HL-60 (cell line): ENCODE measurements around the gene CDC25A.

Source experiments
- DNase-seq, 2 experiments: peaks; one replicate each; pipeline ENCODE4 v3.0.0-alpha.2; 2010 to 2020; ENCODE audit warnings: low read depth in 1 of 2, low spot score in 1 of 2
- H3K27ac ChIP-seq: fragments of 250-450 bp; sonication (Bioruptor Pico); replicated peaks from 2 replicates; pipeline ENCODE4 v1.5.1; 2020; ENCODE audit warnings: mild to moderate bottlenecking, moderate library complexity
- H3K27me3 ChIP-seq: fragments of 250-450 bp; sonication (Bioruptor Pico); 2 replicates; pipeline ENCODE4 v1.5.1; 2021; ENCODE audit warnings: mild to moderate bottlenecking, moderate library complexity; ENCODE audit not compliant: insufficient read depth, poor library complexity, severe bottlenecking
- H3K4me3 ChIP-seq: replicated peaks from 2 replicates; pipeline ENCODE4 v1.5.1; 2011; ENCODE audit warnings: mild to moderate bottlenecking, control low read depth, low read length; ENCODE audit not compliant: insufficient read depth
- CTCF ChIP-seq: IDR thresholded peaks from one replicate; pipeline ENCODE4 v1.5.1; 2011; ENCODE audit warnings: low read length, control low read depth, inconsistent platforms; ENCODE audit not compliant: insufficient read depth
- GABPA ChIP-seq: IDR thresholded peaks from 2 replicates; pipeline ENCODE4 v1.6.1; 2012; ENCODE audit warnings: low read depth
- POLR2AphosphoS5 ChIP-seq: IDR thresholded peaks from 2 replicates; pipeline ENCODE4 v1.6.1; 2012; ENCODE audit warnings: low read depth
- REST ChIP-seq: IDR thresholded peaks from 2 replicates; pipeline ENCODE4 v1.6.1; 2012; ENCODE audit warnings: low read depth; ENCODE audit not compliant: insufficient replicate concordance
- SPI1 ChIP-seq: IDR thresholded peaks from 2 replicates; pipeline ENCODE4 v1.6.1; 2012; ENCODE audit warnings: low read depth, mild to moderate bottlenecking, borderline replicate concordance

Gene CDC25A

GRCh38 chr3:48129921-48130320 lies 58.3 kb downstream of the CDC25A start:
- no peak for TF ChIP-seq REST
- TF ChIP-seq CTCF: no peak
- no peak for TF ChIP-seq GABPA
- TF ChIP-seq SPI1: no peak
- no peak for TF ChIP-seq POLR2AphosphoS5
- no peaks in the 10 kb centered on the region for H3K27me3 ChIP-seq
- H3K27ac ChIP-seq: no peak overlapping the region
- no peak for DNase-seq
- no peak overlapping the region for H3K4me3 ChIP-seq

- TF ChIP-seq REST: no peak
- no peak for TF ChIP-seq SPI1
- no peak for TF ChIP-seq CTCF
- TF ChIP-seq GABPA: no peak
- TF ChIP-seq POLR2AphosphoS5: no peak
- no peak for DNase-seq
- no peak overlapping the region for H3K27ac ChIP-seq
- no peak overlapping the region for H3K4me3 ChIP-seq
- no peaks in the 10 kb centered on the region for H3K27me3 ChIP-seq
Observed at GRCh38 chr3:48128774-48129173, 59.4 kb downstream of the CDC25A start.

GRCh38 chr3:48125886-48126622 lies 62.2 kb downstream of the CDC25A start:
- Histone ChIP-seq H3K27ac (no peak overlapping the region), H3K4me3 (no peak overlapping the region), H3K27me3 (no peaks in the 10 kb centered on the region)
- TF ChIP-seq SPI1 (no peak), REST (no peak), GABPA (no peak), CTCF (no peak), POLR2AphosphoS5 (no peak)
- DNase-seq: no peak
